ENCODE data around the gene GOSR1.
"Not testable (repeated sequence)": the region's sequence is repeated elsewhere in the genome, so short reads cannot be mapped to it uniquely, and the experiment has no call there.

The GOSR1 gene

DNA sequence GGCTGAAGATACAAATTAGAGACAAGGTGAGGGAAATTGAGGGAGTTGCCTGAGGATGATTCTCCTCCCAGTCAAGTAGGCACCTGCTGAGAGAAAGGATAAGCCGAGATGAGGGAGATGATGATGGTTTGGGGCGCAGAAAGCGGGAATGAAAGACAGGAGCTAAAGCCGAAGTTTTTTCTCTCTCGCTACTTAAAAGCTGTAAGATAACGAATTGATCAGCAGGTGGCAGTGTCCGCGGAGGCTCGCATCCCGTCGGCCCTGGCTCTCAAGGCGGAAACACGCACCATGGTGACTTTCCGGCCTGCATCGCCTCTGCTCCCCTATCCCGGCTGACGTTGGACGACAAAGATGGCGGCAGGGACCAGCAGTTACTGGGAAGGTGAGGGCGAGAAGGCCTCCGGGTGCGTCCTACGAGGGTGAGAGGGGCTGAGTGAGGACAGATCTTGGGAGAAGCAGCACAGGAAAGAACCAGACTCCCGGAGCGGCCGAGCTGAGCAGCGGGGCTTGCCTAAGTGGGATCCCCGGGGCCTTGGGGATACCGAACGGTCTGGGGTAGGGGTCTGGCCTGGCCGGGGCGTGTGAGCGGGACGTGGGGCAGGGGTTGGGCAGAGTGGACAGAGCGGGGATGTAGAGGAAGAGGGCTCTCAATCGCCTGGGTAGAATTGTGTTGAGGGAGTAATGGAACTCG, at the start of gene GOSR1:
GOSR1 (plus strand) TSS at position 326 of the 691 bp plus-strand sequence; CDS start at position 352, 26 bp downstream.
- DNase-seq = peak; percentile 48 to 93 (median 88)

DNA sequence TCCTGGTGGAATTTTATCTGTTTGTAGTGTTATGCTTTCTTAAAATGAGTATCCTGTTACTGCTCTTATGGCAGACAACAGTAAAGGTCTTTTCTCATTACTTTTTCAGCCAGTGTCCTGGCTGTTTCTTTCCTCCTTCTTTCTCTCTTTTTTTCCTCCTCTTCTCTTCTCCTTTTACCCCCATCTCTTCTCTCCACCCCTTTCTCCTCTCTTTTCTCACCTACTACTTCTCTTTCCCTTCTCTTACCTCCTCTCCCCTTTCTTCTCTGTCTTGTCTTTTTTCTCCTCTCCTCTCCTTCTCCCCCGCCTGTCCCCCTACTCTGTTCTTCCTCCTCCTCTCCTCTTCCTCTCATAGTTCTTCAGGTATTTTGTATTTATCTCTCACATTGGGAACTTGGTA, 49.6 kb upstream of the GOSR1 start:
- DNase-seq = no peak

- no peak for DNase-seq
These were observed 48.1 kb upstream of the GOSR1 start for GRCh38 chr17:30429155-30429554.

GRCh38 chr17:30433514-30433913, 43.7 kb upstream of the GOSR1 start:
- no peak for DNase-seq

DNA sequence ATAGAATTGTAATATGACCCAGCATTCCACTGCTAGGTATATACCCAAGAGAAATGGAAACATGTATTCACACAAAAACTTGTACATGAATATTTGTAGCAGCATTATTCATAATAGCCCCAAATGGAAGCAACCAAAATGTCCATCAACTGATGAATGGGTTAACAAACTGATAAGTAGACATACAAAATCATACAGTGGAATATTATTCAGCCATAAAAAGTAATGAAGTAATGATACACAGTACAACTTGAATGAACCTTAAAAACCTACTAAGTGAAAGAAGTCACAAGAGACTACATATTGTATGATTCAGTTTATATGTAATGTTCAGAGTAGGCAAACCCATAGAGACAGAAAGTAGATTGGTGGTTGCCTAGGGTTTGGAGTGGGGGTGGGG, 40.5 kb upstream of the GOSR1 start:
- DNase-seq = no peak

GRCh38 chr17:30443721-30444120, 33.5 kb upstream of the GOSR1 start:
- no peak for DNase-seq

GRCh38 chr17:30446640-30447039, 30.6 kb upstream of the GOSR1 start:
- DNase-seq = not testable (repeated sequence)

DNA sequence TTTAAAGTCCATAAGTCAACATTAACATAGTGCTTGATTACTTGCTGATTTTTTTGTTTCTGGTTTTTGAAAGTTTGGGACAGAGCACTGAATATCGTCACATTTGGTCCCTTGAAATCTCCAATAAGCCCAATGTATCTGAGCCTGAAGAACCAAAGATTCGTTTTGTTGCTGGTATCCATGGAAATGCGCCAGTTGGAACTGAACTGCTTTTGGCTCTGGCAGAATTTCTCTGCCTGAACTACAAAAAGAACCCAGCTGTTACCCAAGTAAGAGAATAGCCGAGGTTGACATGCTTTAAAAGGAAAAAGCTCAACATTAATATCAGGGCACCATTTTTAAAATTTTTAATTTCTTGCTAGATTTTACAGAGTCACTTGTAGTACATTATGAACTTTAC, 27.7 kb upstream of the GOSR1 start:
- DNase-seq = peak in 7 of 14 donors; percentile 0 to 32 (median 0)

- DNase-seq = no peak
These were observed 26.8 kb upstream of the GOSR1 start for GRCh38 chr17:30450125-30451027.

DNA sequence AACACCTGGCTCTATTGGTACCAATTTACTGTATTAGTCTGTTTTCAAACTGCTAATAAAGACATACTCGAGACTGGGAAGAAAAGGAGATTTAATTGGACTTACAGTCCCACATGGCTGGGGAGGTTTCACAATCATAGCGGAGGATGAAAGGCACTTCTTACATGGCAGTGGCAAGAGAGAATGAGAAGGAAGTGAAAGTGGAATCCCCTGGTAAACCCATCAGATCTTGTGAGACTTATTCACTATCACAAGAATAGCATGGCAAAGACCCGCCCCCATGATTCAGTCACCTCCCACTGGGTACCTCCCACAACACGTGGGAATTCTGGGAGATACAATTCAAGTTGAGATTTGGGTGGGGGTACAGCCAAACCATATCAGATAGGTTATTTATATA, 22.6 kb upstream of the GOSR1 start:
- DNase-seq = no peak

DNA sequence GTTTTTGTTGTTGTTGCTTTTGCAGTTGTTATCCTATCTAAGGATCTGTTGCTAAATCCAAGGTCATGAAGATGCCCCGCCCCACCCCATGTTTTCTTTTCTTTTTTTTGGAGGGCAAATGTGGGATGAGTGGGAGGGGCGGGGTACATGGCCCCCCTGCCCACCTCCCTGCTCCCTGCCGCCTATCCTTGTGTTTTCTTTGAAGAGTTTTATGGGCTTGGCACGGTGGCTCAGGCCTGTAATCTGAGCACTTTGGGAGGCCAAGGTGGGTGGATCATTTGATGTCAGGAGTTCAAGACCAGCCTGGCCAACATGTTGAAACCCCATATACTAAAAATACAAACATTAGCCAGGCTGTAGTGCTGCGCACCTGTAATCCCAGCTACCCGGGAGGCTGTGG, 18.8 kb upstream of the GOSR1 start:
- no peak for DNase-seq

- not testable (repeated sequence) for DNase-seq
These were observed 18.3 kb upstream of the GOSR1 start for GRCh38 chr17:30458797-30459413.

DNA sequence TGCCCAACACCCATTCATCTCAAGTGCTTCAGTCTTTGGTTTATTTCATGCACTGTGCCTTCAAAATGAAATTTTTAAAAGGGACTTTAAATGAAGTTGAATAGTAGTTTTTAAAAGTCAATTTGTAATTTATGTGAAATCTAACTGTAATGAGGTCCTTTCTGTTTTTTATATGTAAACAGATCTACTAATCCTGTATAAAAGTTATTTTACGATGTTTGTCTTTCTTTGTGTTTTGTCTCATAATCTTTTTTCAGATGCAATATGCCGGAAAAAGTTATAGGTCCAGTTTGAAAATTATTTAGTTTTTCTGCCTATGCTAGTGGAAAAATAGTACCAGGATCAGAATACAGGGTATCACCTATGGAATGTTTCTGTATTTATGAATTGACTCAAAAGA, 8.7 kb upstream of the GOSR1 start:
- no peak for DNase-seq

- DNase-seq = no peak
These were observed 4.8 kb upstream of the GOSR1 start for GRCh38 chr17:30472238-30472890.

- DNase-seq = no peak
These were observed 2.0 kb upstream of the GOSR1 start for GRCh38 chr17:30475206-30475605.

- DNase-seq = peak in 1 of 14 donors; percentile 66
These were observed 504 bp upstream of the GOSR1 start for GRCh38 chr17:30476726-30477082.

- no peak for DNase-seq
These were observed 537 bp downstream of the GOSR1 start for GRCh38 chr17:30477774-30478115.

- no peak for DNase-seq
These were observed 5.3 kb downstream of the GOSR1 start for GRCh38 chr17:30482555-30482954.

- no peak for DNase-seq
These were observed 6.0 kb downstream of the GOSR1 start for GRCh38 chr17:30483159-30483558.

GRCh38 chr17:30493780-30494179, 16.6 kb downstream of the GOSR1 start:
- DNase-seq = no peak

DNA sequence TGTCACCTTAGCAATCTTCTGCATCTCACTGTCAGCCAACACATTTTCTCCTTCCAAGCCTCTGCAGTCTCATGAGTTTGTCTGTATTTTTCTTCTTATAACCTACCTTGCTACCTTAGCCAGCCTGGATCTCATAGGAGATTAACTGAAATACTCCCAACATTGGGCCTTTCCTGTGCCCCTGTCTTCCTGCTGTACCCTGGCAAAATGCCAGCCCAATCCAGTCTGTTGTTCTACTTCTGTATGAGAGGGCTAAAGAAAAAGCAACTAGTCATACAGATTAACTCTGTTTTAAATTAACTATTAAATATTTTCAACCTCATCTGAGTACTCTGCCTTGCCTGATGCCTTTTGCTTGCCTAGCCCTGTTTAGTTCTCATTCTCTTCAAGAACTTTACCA, 18.4 kb downstream of the GOSR1 start:
- DNase-seq = no peak

DNA sequence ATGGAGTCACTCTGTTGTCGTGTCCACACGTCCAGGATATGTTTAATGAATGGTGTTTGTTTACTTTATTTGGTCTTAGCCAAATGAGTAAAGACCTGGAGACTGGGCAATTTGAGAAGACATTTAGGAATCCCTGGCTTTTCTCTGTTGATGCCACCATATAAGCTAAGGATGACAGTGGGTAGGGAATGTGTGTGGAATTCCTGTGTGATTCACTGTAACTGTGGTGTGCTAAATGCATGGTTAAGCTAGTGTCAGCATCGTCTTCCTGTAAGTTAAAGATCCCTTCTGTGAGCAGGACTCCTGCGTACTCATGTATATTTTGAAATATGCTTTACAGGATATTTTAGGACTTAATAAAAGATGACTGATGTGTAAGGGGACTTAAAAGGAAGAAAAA, 26.4 kb downstream of the GOSR1 start:
- no peak for DNase-seq

DNA sequence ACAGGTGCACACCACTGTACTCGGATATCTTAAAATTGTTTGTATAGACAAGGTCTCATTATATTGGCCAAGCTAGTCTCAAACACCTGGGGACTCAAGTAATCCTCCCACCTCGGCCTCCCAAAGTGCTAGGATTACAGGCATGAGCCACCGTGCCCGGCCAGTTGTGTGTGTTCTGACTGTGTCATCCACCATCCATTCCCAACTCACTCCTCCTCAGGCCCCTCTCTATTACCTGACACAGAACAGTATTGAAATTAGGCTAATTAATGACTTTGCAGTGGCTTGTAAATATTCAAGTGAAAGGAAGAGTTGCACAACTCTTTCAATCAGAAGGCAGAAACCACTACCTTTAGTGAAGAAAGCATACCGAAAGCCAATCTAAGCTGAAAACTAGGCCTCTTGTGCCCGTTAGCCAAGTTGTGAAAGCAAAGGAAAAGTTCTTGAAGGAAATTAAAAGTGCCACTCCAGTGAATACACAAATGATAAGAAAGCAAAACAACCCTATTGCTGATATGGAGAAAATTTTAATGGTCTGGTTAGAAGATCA, 28.7 kb downstream of the GOSR1 start:
- no peak for DNase-seq
